ENCODE data around the gene ATP8B1.
"Not testable (repeated sequence)": the region's sequence is repeated elsewhere in the genome, so short reads cannot be mapped to it uniquely, and the experiment has no call there.

Gene ATP8B1

DNA sequence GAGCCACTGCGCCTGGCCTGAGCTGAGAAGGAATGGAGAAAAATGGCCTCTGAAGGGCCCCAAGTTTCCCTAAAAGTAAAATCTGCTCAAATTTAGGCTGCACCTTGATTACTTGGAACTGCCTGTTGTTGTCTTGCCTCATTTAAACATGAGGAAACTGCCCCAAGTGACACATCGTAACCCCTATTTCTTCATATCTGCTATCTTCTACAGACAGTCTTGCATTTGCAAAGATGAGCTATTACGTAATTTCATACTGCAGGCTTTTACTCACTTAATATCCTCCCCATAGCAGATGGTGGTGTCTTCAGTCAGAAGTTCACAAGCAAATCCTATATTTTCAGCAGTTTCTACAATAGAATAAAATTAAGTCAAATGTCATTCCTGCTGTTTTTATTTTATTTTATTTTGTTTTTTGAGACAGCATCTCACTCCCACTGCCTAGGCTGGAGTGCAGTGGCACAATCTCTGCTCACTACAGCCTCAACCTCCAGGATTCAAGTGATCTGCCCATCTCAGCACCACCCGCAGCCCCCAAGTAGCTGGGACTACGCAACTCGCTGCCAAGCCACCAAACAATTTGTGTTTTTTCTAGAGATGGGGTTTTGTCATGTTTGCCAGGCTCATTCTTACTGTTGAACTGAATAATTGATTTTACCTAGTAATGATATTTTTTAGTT is 136.2 kb downstream of the ATP8B1 start:
- H3K9me3 ChIP-seq (ENCODE audit: low read length): no peaks in the 10 kb centered on the region
- no peak overlapping the region for H2AFZ ChIP-seq (ENCODE audit: low read depth, low read length)
- no peaks in the 10 kb centered on the region for H3K36me3 ChIP-seq (ENCODE audit: insufficient read depth, low read length)
- no peak overlapping the region for H3K4me3 ChIP-seq (ENCODE audit: low read length)
- no peaks in the 10 kb centered on the region for H3K4me1 ChIP-seq (ENCODE audit: insufficient read depth, low read length)
- no peaks in the 10 kb centered on the region for H3K27me3 ChIP-seq (ENCODE audit: insufficient read depth, low read length)

- no peak overlapping the region for H2AFZ ChIP-seq (ENCODE audit: low read depth, low read length)
- H3K4me3 ChIP-seq (ENCODE audit: low read length): no peak overlapping the region
- no peaks in the 10 kb centered on the region for H3K27me3 ChIP-seq (ENCODE audit: insufficient read depth, low read length)
- no peaks in the 10 kb centered on the region for H3K4me1 ChIP-seq (ENCODE audit: insufficient read depth, low read length)
- no peaks in the 10 kb centered on the region for H3K9me3 ChIP-seq (ENCODE audit: low read length)
- no peaks in the 10 kb centered on the region for H3K36me3 ChIP-seq (ENCODE audit: insufficient read depth, low read length)
Measured at GRCh38 chr18:57664568-57665165, 138.4 kb downstream of the ATP8B1 start.

DNA sequence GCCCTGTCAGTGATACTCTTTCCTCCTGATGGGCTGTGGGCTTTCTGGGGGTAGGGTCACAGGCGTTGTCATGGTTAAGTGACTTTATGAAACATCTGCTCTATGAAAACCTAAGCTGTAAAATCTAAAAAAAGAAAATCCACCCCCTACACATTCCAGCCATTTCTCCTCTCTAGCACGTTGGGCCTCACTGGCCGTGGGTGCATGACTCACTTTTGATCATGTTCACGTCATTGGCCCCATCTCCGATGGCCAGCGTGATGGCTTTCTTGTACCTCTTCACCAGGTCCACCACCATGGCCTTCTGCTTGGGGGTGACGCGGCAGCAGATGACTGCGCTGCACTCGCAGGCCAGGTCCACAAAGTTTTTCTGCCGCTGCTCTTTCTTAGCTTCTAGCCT is 142.2 kb downstream of the ATP8B1 start:
- no peaks in the 10 kb centered on the region for H3K27me3 ChIP-seq (ENCODE audit: insufficient read depth, low read length)
- H3K4me3 ChIP-seq (ENCODE audit: low read length): no peak overlapping the region
- no peaks in the 10 kb centered on the region for H3K36me3 ChIP-seq (ENCODE audit: insufficient read depth, low read length)
- no peak overlapping the region for H2AFZ ChIP-seq (ENCODE audit: low read depth, low read length)
- no peaks in the 10 kb centered on the region for H3K4me1 ChIP-seq (ENCODE audit: insufficient read depth, low read length)
- H3K9me3 ChIP-seq (ENCODE audit: low read length): peaks cover 1% of the 10 kb centered on the region

GRCh38 chr18:57659460-57660102 is 143.5 kb downstream of the ATP8B1 start:
- no peaks in the 10 kb centered on the region for H3K4me1 ChIP-seq (ENCODE audit: insufficient read depth, low read length)
- peaks cover 9% of the 10 kb centered on the region for H3K9me3 ChIP-seq (ENCODE audit: low read length)
- H2AFZ ChIP-seq (ENCODE audit: low read depth, low read length): no peak overlapping the region
- H3K4me3 ChIP-seq (ENCODE audit: low read length): no peak overlapping the region
- H3K36me3 ChIP-seq (ENCODE audit: insufficient read depth, low read length): no peaks in the 10 kb centered on the region
- H3K27me3 ChIP-seq (ENCODE audit: insufficient read depth, low read length): no peaks in the 10 kb centered on the region

GRCh38 chr18:57657542-57657941 is 145.6 kb downstream of the ATP8B1 start:
- Histone ChIP-seq H3K4me1 (ENCODE audit: insufficient read depth, low read length) (no peaks in the 10 kb centered on the region), H3K4me3 (ENCODE audit: low read length) (no peak overlapping the region), H3K9me3 (ENCODE audit: low read length) (peaks cover 11% of the 10 kb centered on the region), H2AFZ (ENCODE audit: low read depth, low read length) (no peak overlapping the region), H3K27me3 (ENCODE audit: insufficient read depth, low read length) (no peaks in the 10 kb centered on the region), H3K36me3 (ENCODE audit: insufficient read depth, low read length) (no peaks in the 10 kb centered on the region)

GRCh38 chr18:57655740-57656139 is 147.4 kb downstream of the ATP8B1 start:
- H3K9me3 ChIP-seq (ENCODE audit: low read length): peaks cover 11% of the 10 kb centered on the region
- no peak overlapping the region for H2AFZ ChIP-seq (ENCODE audit: low read depth, low read length)
- H3K36me3 ChIP-seq (ENCODE audit: insufficient read depth, low read length): no peaks in the 10 kb centered on the region
- no peaks in the 10 kb centered on the region for H3K27me3 ChIP-seq (ENCODE audit: insufficient read depth, low read length)
- H3K4me1 ChIP-seq (ENCODE audit: insufficient read depth, low read length): no peaks in the 10 kb centered on the region
- no peak overlapping the region for H3K4me3 ChIP-seq (ENCODE audit: low read length)

DNA sequence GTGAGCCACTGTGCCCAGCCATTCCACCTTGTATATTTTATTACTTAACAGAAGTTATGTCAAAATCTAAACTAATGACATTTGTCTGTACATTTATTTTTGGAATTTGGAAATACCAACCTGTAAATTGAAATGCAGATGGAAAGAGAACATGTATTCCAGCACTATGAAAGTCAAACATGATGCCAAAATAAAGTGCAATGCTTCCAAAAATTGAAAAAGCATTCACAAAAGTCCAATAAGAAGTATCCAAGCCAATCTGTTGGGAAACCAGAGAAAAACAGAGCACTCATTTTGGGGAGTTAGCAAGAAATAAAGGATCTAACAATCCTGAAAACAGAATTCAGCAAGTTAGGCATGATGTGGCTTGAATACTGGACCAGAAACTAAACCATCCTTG is 151.2 kb downstream of the ATP8B1 start:
- H3K4me1 ChIP-seq (ENCODE audit: insufficient read depth, low read length): peaks cover 1% of the 10 kb centered on the region
- no peak overlapping the region for H2AFZ ChIP-seq (ENCODE audit: low read depth, low read length)
- no peaks in the 10 kb centered on the region for H3K36me3 ChIP-seq (ENCODE audit: insufficient read depth, low read length)
- peaks cover 11% of the 10 kb centered on the region for H3K9me3 ChIP-seq (ENCODE audit: low read length)
- no peak overlapping the region for H3K4me3 ChIP-seq (ENCODE audit: low read length)
- no peaks in the 10 kb centered on the region for H3K27me3 ChIP-seq (ENCODE audit: insufficient read depth, low read length)

GRCh38 chr18:57649556-57650500 is 153.3 kb downstream of the ATP8B1 start:
- Histone ChIP-seq H3K27me3 (ENCODE audit: insufficient read depth, low read length) (no peaks in the 10 kb centered on the region), H3K4me3 (ENCODE audit: low read length) (no peak overlapping the region), H3K36me3 (ENCODE audit: insufficient read depth, low read length) (no peaks in the 10 kb centered on the region), H3K9me3 (ENCODE audit: low read length) (peaks cover 2% of the 10 kb centered on the region), H3K4me1 (ENCODE audit: insufficient read depth, low read length) (peaks cover 8% of the 10 kb centered on the region), H2AFZ (ENCODE audit: low read depth, low read length) (no peak overlapping the region)

GRCh38 chr18:57648414-57648813 is 154.7 kb downstream of the ATP8B1 start:
- H2AFZ ChIP-seq (ENCODE audit: low read depth, low read length): no peak overlapping the region
- H3K9me3 ChIP-seq (ENCODE audit: low read length): no peaks in the 10 kb centered on the region
- peaks cover 8% of the 10 kb centered on the region for H3K4me1 ChIP-seq (ENCODE audit: insufficient read depth, low read length)
- no peak overlapping the region for H3K4me3 ChIP-seq (ENCODE audit: low read length)
- no peaks in the 10 kb centered on the region for H3K36me3 ChIP-seq (ENCODE audit: insufficient read depth, low read length)
- no peaks in the 10 kb centered on the region for H3K27me3 ChIP-seq (ENCODE audit: insufficient read depth, low read length)

DNA sequence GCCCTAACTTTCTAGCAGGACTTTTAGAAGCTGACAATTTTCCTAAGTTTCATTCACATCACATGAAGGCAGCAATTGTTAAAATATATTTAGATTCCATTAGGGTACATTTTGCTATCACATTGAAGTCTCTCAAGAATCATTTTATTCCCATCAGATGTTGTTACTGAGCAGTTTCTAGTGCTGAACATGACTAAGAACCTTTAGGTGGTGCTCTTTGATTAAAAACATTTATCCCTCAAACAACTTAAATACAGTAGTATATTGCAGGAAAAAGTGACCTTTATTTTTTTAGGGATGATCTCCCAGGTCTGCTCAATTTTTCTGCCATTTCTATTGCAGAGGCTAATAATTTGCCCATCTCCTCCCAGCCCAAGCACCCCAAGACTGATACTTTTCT is 158.6 kb downstream of the ATP8B1 start:
- Histone ChIP-seq H3K4me1 (ENCODE audit: insufficient read depth, low read length) (peaks cover 8% of the 10 kb centered on the region), H3K36me3 (ENCODE audit: insufficient read depth, low read length) (peaks cover 4% of the 10 kb centered on the region), H3K9me3 (ENCODE audit: low read length) (peaks cover 4% of the 10 kb centered on the region), H2AFZ (ENCODE audit: low read depth, low read length) (no peak overlapping the region), H3K27me3 (ENCODE audit: insufficient read depth, low read length) (no peaks in the 10 kb centered on the region), H3K4me3 (ENCODE audit: low read length) (no peak overlapping the region)

GRCh38 chr18:57643726-57644125 is 159.4 kb downstream of the ATP8B1 start:
- H2AFZ ChIP-seq (ENCODE audit: low read depth, low read length); H3K9me3 ChIP-seq (ENCODE audit: low read length); H3K36me3 ChIP-seq (ENCODE audit: insufficient read depth, low read length); H3K4me1 ChIP-seq (ENCODE audit: insufficient read depth, low read length); H3K27me3 ChIP-seq (ENCODE audit: insufficient read depth, low read length); H3K4me3 ChIP-seq (ENCODE audit: low read length): not testable (repeated sequence)

- H3K27me3 ChIP-seq (ENCODE audit: insufficient read depth, low read length); H3K36me3 ChIP-seq (ENCODE audit: insufficient read depth, low read length); H3K4me1 ChIP-seq (ENCODE audit: insufficient read depth, low read length); H2AFZ ChIP-seq (ENCODE audit: low read depth, low read length); H3K4me3 ChIP-seq (ENCODE audit: low read length); H3K9me3 ChIP-seq (ENCODE audit: low read length): not testable (repeated sequence)
Measured at GRCh38 chr18:57642462-57642861, 160.7 kb downstream of the ATP8B1 start.

DNA sequence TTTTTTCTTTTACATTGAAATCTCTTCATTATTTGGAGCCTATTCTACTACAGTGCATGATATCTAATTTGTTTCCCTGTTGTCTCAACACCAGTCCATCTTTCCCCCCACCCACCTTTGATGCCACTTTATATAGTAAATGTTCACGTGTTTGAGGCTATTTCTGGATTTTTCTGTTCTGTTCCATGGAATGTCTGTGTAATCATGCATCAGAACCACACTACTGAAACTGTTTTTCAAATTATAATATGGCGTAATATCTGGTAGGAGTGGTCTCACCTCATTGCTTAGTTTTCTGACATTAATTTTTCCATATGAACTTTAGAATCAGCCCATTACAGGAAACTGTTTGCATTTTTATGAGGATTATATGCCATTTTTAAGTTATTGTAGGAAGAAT is 162.4 kb downstream of the ATP8B1 start:
- peaks cover 4% of the 10 kb centered on the region for H3K9me3 ChIP-seq (ENCODE audit: low read length)
- no peak overlapping the region for H3K4me3 ChIP-seq (ENCODE audit: low read length)
- H2AFZ ChIP-seq (ENCODE audit: low read depth, low read length): no peak overlapping the region
- no peaks in the 10 kb centered on the region for H3K27me3 ChIP-seq (ENCODE audit: insufficient read depth, low read length)
- peaks cover 4% of the 10 kb centered on the region for H3K36me3 ChIP-seq (ENCODE audit: insufficient read depth, low read length)
- no peaks in the 10 kb centered on the region for H3K4me1 ChIP-seq (ENCODE audit: insufficient read depth, low read length)
